Gastroesophageal sphincter (tissue), 3 donors: ENCODE measurements around the gene KIF26A.

Experiments
- CTCF ChIP-seq, 4 experiments: fragments of 200-600 bp in 2 of 4; fragments of 450-650 bp in 2 of 4; sonication (generic) in 1 of 4; IDR thresholded peaks; one replicate each; pipeline ENCODE4 v1.5.1; 2017 to 2019; ENCODE audit warnings: antibody characterized with exemption in 4 of 4, mild to moderate bottlenecking in 2 of 4, moderate library complexity in 2 of 4
- EP300 ChIP-seq: sonication (generic); formaldehyde crosslinking; IDR thresholded peaks from one replicate; pipeline ENCODE4 v1.6.1; 2017; ENCODE audit warnings: antibody characterized with exemption, mild to moderate bottlenecking

DNA sequence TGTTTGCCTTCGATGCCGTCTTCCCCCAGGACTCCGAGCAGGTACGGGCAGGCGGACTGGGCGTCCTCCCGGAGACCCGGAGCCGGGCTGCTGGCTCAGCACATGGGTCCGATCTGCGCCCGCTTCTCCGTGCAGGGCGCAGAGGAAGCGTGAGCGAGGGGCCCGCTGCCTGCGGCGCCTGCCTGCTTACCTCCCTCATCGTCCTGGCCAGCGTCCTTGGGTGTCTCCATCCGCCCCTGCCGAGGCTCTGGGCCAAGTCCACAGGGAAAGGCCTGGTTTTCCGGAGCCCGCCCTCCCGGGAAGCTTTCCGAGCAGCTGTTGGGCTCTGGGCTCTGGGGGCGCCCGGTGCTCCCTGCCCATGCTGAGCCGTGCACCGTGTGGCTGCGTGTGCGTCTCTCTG lies 33.5 kb downstream of the KIF26A start:
- no peak for TF ChIP-seq CTCF (IDR thresholded peaks at IDR 0.05)
- no peak for TF ChIP-seq EP300
